ENCODE measurements around the gene RIMS3.

The RIMS3 gene

DNA sequence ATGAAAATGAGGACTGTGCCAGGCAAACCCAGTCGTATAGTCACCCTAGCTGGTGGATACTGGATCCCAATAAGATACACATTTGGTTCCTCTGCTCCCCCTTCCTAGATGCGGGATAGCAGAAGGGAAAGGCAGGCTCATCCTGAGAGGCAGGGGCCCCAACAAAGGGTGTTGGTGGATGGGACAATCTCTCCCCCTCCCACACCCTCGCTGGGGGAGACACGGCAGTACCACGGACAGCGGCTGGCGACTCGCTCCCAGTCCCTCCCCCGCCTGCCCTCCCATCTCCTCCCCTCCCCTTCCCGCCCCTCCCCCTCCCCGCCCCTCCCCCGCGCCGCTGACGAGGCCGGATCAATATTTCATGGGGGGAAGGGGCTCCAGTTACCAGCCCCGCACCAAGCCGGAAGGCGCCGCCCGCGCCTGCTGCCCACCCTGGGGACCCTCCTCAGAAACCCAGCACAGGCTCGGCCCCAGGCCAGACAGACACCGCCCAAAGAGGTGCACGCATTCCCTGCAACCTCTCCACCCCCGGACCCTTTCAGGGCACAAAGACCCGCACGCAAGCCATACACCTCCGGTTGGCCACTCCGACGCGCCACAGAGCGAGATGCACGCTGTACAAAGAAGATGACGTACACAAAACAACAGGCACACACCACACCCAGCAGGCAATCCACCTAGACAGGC is 11.5 kb downstream of the RIMS3 start:
- DNase-seq (ENCODE audit: low read depth): no peak

- no peak for DNase-seq (ENCODE audit: low read depth)
These were observed 12.5 kb downstream of the RIMS3 start for GRCh38 chr1:40652979-40653378.

- DNase-seq (ENCODE audit: low read depth): no peak
These were observed 13.0 kb downstream of the RIMS3 start for GRCh38 chr1:40652468-40652867.

- DNase-seq (ENCODE audit: low read depth): no peak
These were observed 14.2 kb downstream of the RIMS3 start for GRCh38 chr1:40651138-40651857.

DNA sequence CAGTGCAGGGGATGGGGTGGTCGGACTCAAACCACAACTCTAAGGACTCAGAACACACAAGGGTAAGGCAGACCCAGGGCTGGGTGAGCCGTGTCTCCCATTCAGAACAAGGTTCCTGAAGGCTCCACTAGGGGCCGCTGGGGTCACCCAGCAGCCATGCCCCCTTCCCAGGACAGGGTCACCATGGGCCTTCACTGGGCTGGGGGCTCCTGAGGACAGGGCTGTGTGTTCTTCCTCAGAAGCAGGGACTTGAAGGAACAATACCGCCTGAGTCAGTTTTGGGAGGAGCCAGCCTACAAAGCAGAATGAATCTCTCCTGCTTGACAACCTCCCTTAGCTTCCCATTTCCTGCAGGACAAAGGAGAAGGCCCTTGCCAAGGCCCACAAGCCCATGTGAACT is 15.4 kb downstream of the RIMS3 start:
- no peak for DNase-seq (ENCODE audit: low read depth)

DNA sequence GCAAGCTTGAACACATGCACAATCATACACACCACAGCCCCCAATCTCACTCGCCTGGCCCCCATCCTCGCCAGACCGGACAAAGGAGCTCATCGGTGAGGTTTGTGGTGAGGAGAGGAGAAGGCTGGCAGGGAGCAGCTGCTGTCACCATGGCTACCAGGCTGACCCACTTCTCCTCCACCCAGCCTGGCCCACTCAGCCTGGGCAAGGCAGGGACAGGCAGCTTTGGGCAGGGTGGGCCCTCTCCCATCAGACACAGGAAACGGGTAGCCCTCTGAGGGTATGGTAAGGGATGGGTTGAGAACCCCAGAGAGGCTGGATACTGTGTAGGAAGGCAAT is 15.9 kb downstream of the RIMS3 start:
- no peak for DNase-seq (ENCODE audit: low read depth)

GRCh38 chr1:40648928-40649591 is 16.4 kb downstream of the RIMS3 start:
- DNase-seq (ENCODE audit: low read depth): no peak

DNA sequence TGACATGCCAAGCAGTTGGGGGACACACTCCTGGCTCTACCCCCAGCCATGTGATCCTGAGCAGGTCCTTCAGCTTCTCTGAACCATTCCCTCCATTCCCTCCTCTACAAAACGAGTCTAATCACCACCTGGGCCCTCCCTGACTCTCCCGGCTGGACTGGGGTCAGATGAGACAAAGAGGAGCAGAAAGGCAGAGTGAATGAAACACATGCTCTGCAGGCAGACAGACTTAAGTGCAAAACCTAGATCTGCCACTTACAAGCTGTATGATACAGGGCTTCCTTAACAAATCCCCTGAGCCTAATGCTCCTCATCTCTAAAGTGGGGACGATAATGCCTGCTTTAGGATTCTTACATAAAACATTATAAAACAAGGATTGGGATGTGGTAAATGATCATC is 17.3 kb downstream of the RIMS3 start:
- DNase-seq (ENCODE audit: low read depth): no peak

- DNase-seq (ENCODE audit: low read depth): peak; percentile 20
These were observed 19.2 kb downstream of the RIMS3 start for GRCh38 chr1:40646315-40646714.

- no peak for DNase-seq (ENCODE audit: low read depth)
These were observed 20.3 kb downstream of the RIMS3 start for GRCh38 chr1:40645118-40645680.

GRCh38 chr1:40641601-40642242 is 23.8 kb downstream of the RIMS3 start:
- DNase-seq (ENCODE audit: low read depth): no peak

- no peak for DNase-seq (ENCODE audit: low read depth)
These were observed 25.0 kb downstream of the RIMS3 start for GRCh38 chr1:40640314-40641076.

DNA sequence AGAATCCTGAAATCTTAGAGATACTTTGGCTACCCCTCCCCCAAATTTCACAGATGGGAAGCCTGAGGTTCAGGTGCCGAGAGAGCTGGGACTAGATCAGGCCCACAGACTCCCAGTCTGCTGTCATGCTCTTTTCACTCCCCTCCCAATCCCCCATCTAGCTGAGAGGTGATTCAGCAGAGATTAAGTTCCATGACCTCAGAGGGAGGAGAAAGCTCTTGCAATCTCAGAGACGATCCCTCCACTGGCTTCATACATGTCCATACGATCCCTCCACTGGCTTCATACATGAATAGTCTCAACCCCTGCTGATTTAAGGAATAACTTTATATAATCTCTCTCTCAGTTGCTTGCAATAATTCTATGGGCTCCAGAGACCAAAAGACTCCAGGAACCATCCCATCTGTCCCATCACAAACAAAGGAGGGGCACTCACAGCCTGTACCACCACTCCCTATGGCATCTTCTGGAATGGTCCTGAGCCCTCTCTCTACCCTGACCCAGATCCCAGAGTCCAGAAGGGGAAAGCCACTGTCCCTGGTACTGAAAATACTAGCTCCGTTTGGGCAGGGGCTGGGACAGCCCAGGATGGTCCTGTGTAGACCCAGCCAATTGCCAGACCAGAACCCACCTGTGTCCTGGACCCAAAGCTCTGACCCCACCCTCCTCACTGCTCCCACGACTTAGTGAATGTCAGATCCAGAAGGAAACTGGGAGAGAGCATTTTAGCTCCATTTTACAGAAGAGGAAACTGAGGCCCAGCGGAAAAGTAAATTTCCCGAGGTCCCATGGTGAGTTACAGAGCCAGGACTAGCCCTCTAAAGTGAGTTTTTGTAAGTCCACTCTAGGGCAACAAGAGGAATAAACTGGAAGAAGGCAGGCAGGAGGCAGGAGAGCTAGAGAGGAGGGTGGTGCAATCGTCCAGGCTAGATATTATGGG is 27.1 kb downstream of the RIMS3 start:
- DNase-seq (ENCODE audit: low read depth): peak; percentile 47

GRCh38 chr1:40637470-40638007 is 27.9 kb downstream of the RIMS3 start:
- no peak for DNase-seq (ENCODE audit: low read depth)

DNA sequence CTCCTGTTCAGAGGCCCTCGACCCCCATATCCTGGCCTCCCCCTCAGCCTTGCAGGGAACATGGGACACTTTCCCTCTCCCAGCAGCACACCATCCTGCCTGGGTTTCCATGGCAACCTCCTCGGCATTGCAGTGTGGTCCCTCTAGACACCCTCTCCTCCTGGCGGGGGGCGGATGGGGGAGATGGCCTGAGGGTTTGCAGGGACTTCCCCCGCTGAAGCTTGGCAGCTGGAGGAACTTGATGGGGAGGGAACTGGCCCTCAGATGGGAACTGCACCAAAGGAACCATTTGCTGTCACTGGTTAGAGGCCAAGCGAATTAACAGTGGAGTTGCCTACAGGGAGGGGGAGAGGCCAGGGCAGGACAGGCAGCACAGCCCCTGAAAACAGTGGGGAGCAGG is 28.7 kb downstream of the RIMS3 start:
- no peak for DNase-seq (ENCODE audit: low read depth)

- DNase-seq (ENCODE audit: low read depth): no peak
These were observed 29.6 kb downstream of the RIMS3 start for GRCh38 chr1:40635763-40636500.

- DNase-seq (ENCODE audit: low read depth): no peak
These were observed 30.4 kb downstream of the RIMS3 start for GRCh38 chr1:40634901-40635655.

DNA sequence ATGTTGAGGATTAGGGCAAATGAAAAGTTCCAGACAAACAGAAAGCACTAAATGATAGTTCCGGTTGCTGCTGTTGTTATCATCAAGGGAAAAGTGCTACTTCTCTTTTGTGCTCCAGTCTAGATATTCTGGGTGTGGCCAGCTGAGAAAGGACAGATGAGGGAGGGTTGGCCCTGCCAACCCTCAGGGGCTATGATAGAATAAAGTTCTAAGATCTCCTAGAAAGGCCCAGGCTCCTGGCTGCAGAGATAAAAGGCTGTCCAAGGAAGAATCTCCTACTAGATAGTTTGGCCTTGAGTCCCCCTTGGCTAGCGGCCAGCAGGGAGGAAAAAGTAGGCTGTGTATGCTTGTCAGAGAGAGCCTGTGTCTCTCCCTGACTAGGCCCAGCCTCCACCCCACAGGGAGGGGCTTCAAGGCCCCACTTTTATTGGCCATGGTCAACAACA is 31.5 kb downstream of the RIMS3 start:
- DNase-seq (ENCODE audit: low read depth): peak; percentile 33

DNA sequence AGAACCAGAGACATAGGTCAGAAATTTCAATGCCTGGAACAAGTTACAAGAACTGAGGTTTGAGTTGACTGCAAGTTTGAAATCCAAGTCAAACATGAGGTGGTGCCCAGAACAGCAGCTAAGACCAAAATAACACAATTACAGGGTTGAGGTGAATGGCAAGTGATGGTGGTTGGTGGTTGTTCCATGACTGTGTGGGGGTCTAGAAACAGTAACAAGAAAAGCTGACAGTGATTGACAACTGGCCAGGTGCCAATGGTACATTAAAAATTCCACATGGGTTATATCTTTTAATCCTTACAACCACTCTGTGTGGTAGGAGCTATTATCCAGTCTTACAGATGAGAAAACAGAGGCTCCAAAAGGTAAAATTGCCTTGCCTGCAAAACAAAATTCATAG is 32.0 kb downstream of the RIMS3 start:
- DNase-seq (ENCODE audit: low read depth): no peak
